Stimulated activated CD8-positive, alpha-beta memory T cell treated with anti-CD3 and anti-CD28 coated beads, Interleukin-15, amount 100 ng/mL, for 4 hours (primary cell): ENCODE measurements around the gene SAP130.
A peak's percentile ranks its signal among the peaks of the same experiment; 100 is the strongest.

Source experiments
- DNase-seq, 2 donors: peaks; one replicate each; pipeline ENCODE4 v3.0.0-alpha.2; 2020; ENCODE audit warnings: low read depth in 2 of 2

The SAP130 gene

DNA sequence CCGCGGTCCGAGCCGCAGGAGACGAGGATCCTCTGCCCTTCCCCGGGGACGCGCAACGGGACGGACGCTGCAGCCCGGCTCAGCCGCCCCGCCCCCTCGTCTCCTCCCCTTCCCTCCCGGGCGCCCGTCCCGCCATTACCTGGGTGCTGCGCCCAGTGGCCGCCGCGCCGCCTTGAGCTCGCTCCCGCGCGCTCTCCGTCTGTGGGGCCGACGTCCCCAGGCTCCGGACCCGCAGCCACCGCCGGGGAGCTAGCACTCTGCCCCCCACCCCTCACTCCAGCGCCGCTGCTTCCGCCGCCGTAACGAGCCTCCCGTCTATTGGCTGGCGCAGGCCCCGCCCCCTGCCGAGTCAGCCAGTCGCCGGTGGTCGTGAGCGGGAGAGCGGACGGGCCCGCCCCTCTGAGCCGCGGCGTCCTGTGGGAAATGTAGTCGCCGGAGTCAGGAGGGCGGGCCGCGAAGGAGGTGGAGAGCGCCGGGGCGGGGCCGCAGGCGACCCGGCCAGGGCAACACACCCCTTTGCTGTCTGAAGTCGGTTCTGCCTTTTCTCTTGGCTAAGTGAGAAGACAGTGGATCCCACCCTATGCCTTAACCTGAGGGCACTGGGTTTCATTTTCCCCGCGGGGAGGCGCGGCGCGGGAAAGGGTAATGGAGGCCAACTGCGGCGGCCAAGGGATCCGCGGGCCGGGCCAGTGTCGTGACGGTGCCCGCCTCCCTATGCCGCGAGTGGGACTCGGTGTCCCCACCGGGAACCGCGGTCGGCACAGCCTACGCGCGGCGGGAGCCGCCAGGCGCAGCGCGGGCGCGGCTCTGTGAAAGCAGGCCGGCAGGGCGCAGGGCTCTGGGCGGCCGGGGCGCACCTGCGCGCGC, at the start of gene SAP130:
TSS of gene SAP130 (minus strand) at position 259 of the 867 bp plus-strand sequence. CDS start 1,767 bp downstream, outside the sequence.
- peak; percentile 94 to 97 for DNase-seq

- DNase-seq = no peak
Measured at GRCh38 chr2:128076461-128077106, 48.7 kb upstream of the SAP130 start.

- DNase-seq = no peak
Measured at GRCh38 chr2:128073278-128073677, 45.4 kb upstream of the SAP130 start.

DNA sequence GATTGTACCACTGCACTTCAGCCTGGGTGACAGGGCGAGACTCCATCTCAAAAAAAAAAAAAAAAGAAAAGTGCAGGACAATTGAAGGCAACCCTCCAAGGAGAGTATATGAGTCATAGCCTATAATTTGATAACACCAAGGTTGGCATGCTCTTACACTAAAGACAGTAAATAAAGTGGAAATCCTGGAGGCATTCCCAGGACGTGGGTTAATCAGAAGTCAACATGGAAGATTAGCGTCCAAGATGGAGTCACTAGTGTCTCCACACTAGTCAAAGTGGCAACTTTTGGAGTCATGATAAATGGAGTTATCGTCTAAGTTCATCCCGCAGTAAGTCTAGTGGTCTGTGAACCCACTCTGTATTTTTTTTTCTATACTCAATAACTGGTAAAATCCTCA, 41.9 kb upstream of the SAP130 start:
- DNase-seq = no peak

- no peak for DNase-seq
Measured at GRCh38 chr2:128064353-128064752, 36.5 kb upstream of the SAP130 start.

GRCh38 chr2:128062571-128062970, 34.7 kb upstream of the SAP130 start:
- DNase-seq = no peak

DNA sequence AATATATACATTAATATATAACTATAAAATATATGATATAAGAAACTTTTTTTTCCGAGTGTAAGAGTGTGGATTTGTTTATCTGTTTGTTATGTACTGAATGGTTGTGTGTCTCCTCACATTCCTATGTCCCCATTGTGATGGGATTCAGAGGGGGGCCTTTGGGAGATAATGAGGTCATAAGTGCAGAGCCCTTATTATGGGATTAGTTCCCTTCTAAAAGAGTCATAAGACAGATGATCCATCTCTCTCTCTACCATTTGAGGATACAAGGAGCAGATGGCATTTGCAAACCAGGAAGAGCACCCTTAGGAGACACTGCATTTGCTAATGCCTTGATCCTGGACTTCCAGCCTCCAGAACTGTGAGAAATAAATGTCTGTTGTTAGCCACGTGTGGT, 30.3 kb upstream of the SAP130 start:
- DNase-seq = no peak

GRCh38 chr2:128057334-128057733, 29.5 kb upstream of the SAP130 start:
- DNase-seq = no peak

GRCh38 chr2:128054104-128054885, 26.4 kb upstream of the SAP130 start:
- no peak for DNase-seq

DNA sequence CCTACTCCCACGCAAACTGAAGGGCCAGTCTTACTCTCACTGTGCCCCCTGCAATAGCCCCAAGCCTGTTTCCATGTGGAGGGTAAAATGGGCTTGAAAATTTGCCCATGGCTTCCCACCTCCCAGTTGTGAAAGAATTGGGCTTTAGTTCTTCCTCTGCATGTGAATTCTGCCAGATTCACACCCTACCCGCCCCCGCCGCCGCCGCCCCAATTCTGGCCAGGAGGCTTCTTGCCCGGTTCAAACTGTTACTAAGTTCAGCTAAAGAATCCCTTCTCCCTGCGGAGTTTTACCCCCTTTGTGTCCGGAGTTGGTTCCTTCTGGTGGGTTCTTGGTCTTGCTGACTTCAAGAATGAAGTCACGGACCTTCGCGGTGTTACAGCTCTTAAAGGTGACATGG, 25.5 kb upstream of the SAP130 start:
- DNase-seq = no peak

- no peak for DNase-seq
Measured at GRCh38 chr2:128043041-128043440, 15.2 kb upstream of the SAP130 start.

DNA sequence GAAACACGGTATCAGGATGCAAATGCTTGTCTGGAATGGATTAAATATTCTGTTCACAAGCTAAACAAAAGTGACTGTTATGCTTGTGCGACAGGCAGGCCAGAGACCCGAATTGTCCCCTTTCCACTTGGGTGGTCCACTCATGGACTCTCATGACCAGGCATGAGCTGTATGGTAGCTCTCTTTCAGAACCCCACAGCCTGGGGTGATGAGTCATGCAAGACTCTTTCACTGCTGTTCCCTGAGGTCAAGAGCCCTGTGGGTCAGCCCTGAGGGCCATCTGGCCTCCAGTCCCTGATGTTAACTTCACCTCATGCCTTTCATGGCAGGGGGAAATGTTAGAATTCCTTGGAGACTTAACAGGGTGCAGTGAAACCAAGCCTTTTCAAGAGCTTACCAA, 13.7 kb upstream of the SAP130 start:
- no peak for DNase-seq

GRCh38 chr2:128040166-128040771, 12.4 kb upstream of the SAP130 start:
- no peak for DNase-seq

DNA sequence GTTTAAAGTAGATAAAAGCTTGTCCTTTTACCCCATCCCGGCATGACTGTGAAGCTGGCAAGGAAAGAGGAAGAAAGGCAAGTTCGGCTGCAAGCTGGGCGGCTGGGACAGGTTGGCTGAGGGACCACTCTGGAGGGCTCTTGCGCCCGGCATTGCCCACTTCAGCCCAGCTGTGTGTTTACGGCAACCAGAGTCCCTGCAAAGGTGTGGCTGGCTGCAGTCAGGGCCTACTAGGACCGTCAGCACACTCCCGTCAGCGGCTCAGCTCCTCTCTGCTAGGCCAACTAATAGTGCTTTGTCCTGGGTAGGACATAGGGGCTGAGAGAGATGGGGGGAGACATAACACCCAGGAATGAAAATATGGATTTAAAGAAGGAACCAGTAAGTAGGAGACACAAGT, 11.7 kb upstream of the SAP130 start:
- no peak for DNase-seq

DNA sequence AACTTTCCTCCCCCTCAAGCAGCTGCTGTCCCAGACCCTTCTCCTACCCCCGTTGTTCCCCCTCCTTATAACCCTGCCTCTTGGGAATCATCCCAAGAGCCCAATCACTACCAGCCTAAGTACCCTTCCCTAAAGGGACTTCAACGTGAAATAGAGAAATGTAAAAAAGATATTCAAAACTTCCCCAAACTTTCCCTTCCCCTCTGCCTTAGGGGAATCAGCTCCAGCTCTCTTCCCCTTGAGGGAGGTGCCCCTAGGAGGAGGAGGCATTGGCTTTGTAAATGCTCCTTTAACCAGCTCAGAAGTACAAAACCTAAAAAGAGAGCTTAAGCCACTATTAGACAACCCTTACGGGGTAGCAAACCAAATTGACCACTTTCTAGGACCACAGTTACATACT, 10.6 kb upstream of the SAP130 start:
- DNase-seq = no peak

DNA sequence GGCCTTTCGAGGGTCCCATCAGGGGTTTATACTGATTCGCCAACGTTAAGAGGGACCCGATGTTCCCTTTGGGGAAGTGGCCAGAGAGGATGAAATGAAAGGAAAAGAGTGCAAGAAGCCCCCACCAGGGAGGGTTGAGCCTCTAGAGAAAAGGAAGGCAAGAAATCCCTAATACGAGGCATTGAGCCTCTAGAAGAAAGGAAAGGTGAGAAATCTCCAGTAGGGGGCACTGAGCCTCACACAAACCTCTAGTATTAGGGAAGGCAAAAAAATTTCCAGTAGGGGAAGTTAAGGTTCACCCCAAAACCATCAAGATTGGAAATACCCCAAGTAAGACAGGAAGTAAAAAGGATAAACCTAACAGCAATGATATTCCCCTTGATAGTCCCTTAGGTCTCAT, 9.8 kb upstream of the SAP130 start:
- DNase-seq = no peak

DNA sequence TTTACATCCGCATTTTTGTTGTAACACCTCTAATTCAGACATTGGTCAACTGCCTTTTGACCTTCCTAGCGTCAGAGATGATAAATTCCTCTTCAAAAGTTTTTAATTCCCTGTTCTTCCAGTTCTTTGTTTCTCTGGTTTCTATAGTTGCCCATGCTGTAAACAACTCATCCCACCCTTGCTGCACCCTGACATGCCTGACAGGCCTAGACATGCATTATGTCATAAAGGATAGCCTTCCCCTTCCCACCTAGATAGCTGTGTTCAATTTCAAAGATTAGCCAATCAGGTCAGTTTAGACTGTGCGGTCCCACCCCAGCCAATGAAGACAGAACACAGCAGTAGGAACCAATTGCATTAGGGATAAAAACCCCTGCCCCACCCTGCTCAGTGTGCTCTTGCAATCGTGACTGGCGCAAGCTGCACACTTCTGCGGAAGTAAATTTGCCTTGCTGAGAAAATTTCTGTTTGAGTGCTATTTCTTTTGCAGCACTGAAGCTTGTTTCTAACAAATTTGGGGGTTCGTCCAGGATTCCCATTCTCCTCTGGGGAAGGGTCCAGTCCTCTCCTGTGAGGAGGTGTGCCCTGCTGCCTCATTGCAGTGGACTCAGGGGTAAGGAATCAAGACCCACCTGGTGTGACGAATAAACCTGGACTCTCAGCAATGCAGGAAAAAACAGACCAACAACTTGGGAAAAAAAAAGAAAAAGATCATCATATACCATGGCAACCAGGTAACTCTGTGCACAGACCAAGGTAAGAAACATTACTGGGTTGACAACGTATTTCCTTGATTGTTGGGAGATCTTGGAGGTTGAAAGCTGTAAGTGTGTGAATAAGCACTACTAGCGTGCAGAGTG, 9.1 kb upstream of the SAP130 start:
- DNase-seq = no peak

DNA sequence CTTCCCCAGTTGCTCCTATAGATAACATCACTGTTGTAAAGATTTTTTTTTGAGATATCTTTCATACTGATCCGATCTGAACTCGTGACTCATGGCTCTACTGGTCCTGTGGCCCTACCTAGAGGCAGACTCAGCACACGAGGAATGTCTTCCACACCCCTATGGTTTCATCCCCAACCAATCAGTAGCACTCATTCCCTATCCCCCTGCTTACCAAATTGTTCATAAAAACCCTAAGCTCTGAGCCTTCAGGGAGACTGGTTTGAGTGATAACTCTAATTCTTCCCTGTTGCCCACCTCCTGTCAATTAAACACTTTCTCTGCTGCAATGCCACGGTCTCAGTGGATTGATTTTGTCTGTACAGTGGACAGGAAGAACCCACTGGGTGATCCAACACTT, 4.2 kb upstream of the SAP130 start:
- DNase-seq = no peak

GRCh38 chr2:128028668-128029054, 802 bp upstream of the SAP130 start:
- no peak for DNase-seq

GRCh38 chr2:128027278-128027800, 520 bp downstream of the SAP130 start:
- DNase-seq = peak; percentile 99
